Measurements from ENCODE around the gene DCDC1.
"Not testable (repeated sequence)": the region's sequence is repeated elsewhere in the genome, so short reads cannot be mapped to it uniquely, and the experiment has no call there.

DNA sequence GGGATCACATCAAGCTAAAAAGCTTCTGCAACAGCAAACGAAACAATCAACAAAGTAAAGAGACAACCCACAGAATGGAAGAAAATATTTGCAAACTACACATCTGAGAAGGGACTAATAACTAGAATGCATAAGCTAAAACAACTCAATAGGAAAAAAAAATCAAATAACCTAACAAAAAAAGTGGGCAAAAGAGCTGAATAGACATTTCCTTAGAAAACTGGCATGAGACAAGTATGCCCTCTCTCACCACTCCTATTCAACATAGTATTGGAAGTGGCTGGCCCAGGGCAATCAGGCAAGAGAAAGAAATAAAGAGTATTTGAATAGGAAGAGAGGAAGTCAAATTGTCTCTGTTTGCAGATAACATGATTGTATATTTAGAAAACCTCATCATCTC lies 421.8 kb downstream of the DCDC1 start:
- TF ChIP-seq, protein P1, sequence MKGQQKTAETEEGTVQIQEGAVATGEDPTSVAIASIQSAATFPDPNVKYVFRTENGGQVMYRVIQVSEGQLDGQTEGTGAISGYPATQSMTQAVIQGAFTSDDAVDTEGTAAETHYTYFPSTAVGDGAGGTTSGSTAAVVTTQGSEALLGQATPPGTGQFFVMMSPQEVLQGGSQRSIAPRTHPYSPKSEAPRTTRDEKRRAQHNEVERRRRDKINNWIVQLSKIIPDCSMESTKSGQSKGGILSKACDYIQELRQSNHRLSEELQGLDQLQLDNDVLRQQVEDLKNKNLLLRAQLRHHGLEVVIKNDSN (CRISPR knock-in tag; IDR thresholded peaks at IDR 0.05), result not testable (repeated sequence)
- not testable (repeated sequence) for TF ChIP-seq MXD4 (CRISPR knock-in tag; IDR thresholded peaks at IDR 0.05; ENCODE audit: borderline replicate concordance)
- TF ChIP-seq, protein P2, sequence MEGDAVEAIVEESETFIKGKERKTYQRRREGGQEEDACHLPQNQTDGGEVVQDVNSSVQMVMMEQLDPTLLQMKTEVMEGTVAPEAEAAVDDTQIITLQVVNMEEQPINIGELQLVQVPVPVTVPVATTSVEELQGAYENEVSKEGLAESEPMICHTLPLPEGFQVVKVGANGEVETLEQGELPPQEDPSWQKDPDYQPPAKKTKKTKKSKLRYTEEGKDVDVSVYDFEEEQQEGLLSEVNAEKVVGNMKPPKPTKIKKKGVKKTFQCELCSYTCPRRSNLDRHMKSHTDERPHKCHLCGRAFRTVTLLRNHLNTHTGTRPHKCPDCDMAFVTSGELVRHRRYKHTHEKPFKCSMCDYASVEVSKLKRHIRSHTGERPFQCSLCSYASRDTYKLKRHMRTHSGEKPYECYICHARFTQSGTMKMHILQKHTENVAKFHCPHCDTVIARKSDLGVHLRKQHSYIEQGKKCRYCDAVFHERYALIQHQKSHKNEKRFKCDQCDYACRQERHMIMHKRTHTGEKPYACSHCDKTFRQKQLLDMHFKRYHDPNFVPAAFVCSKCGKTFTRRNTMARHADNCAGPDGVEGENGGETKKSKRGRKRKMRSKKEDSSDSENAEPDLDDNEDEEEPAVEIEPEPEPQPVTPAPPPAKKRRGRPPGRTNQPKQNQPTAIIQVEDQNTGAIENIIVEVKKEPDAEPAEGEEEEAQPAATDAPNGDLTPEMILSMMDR (IDR thresholded peaks at IDR 0.05), result not testable (repeated sequence)

Data from WTC11 (cell line).